ENCODE measurements around the gene GBX2. TPM values are rescaled to one million over a fixed set of nuclear protein-coding genes. Genes with fewer than 3 reads are reported as not detected.

The GBX2 gene
- total and polyA plus RNA-seq, 2 of the 8 experiments (the other 6 are each of a cell fraction or from before 2014, with no cell fraction given), result 0.38 to 0.89 TPM

DNA sequence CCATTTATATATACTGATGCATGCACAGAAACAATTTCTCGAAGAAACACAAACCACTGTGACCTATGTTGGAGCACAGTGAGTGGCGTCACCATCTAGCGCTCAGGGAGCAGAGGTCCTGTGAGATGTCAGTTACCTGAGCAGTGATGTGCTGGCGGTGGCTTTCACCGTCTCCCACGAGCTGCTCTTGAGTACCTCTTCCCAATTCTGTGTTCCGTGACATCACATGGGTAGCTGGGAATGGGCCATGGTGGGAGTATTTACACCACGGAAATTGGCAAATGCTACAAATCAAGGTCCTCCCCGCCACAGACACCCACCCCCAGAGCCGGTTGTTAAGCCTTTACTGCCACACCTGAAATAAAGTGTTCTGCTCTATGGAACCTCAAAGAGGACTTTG is 24.4 kb downstream of the GBX2 start:
- Histone ChIP-seq H2BK15ac (ENCODE audit: low read length) (no peak overlapping the region), H3K23ac (ENCODE audit: insufficient read length) (no peak overlapping the region), H3K9me3 (ENCODE audit: insufficient read depth in 2 of 2, low read depth in 1 of 2, low read length in 1 of 2) (no peaks in the 10 kb centered on the region), H2AFZ (ENCODE audit: low read length) (no peak overlapping the region), H3K14ac (ENCODE audit: insufficient read length) (no peak overlapping the region), H2BK5ac (ENCODE audit: low read depth, low read length) (no peak overlapping the region), H3K36me3 (ENCODE audit: control insufficient read depth in 2 of 4, insufficient read depth in 4 of 4, low read length in 3 of 4) (no peaks in the 10 kb centered on the region), H3K23me2 (ENCODE audit: low read depth, low read length) (no peaks in the 10 kb centered on the region), H3K9ac (replicated peaks in 1 of 4; ENCODE audit: extremely low read depth in 1 of 4, low read depth in 3 of 4, low read length in 3 of 4) (no peak overlapping the region), H3K4ac (replicated peaks; ENCODE audit: insufficient read length, low read depth, low read length) (no peak overlapping the region), H3K27ac (ENCODE audit: low read depth, low read length) (no peak overlapping the region), H4K91ac (replicated peaks; ENCODE audit: insufficient read length, low read length) (no peak overlapping the region), H3K79me2 (ENCODE audit: control insufficient read depth in 1 of 2, insufficient read depth in 2 of 2, low read length in 2 of 2) (no peaks in the 10 kb centered on the region), H4K5ac (ENCODE audit: insufficient read length, low read depth, low read length) (no peak overlapping the region), H3K79me1 (ENCODE audit: low read depth, low read length) (no peaks in the 10 kb centered on the region), H2BK12ac (ENCODE audit: low read depth, low read length) (no peak overlapping the region), H3K4me1 (replicated peaks in 1 of 4; ENCODE audit: control insufficient read depth in 3 of 4, insufficient read depth in 4 of 4, low read length in 3 of 4) (peaks cover 0 to 5% (median 4%) of the 10 kb centered on the region in 4 experiments; a peak in 5 of 7 replicates), H2BK20ac (ENCODE audit: low read length) (no peak overlapping the region), H3K56ac (replicated peaks; ENCODE audit: insufficient read length, low read depth, low read length) (no peak overlapping the region), H4K20me1 (replicated peaks in 1 of 2; ENCODE audit: control insufficient read depth in 1 of 2, insufficient read depth in 2 of 2, low read length in 2 of 2) (no peaks in the 10 kb centered on the region), H2AK5ac (ENCODE audit: low read depth, low read length) (no peak overlapping the region), H3K4me3 (ENCODE audit: extremely low read depth in 1 of 4, insufficient read depth in 2 of 4, low read depth in 3 of 4, low read length in 4 of 4) (no peak overlapping the region), H3K18ac (ENCODE audit: extremely low read depth, low read length) (no peak overlapping the region), H3K27me3 (replicated peaks in 1 of 4; ENCODE audit: control insufficient read depth in 3 of 4, extremely low read depth in 1 of 4, insufficient read depth in 3 of 4, low read length in 3 of 4) (peaks cover 0 to 6% (median 3%) of the 10 kb centered on the region in 4 experiments; a peak in 6 of 7 replicates), H2BK120ac (replicated peaks; ENCODE audit: low read depth, low read length) (no peak overlapping the region), H3K4me2 (ENCODE audit: insufficient read depth in 1 of 2, low read depth in 2 of 2, low read length in 2 of 2) (no peak overlapping the region), H4K8ac (ENCODE audit: extremely low read depth, insufficient read depth, low read length) (no peak overlapping the region)
- 84% methylated on average over 10 of the region's 10 CpGs; no CpG with 5 or more reads in 1 of the 2 experiments for WGBS, 2 experiments (ENCODE audit: extremely low coverage in 1 of 2, insufficient coverage in 1 of 2, insufficient read length in 1 of 2, insufficient replicate concordance in 2 of 2, low coverage in 1 of 2, low lambda C conversion rate in 2 of 2, missing lambda C conversion rate in 1 of 2)
- FAIRE-seq (no peak), DNase-seq (ENCODE audit: low read depth in 1 of 2, low spot score in 2 of 2) (no peak)
- ChIA-PET CTCF (ENCODE audit: partially characterized antibody) (interaction anchor here (0.6 to 4.8 kb wide), 37 partner anchors 8 to 371 kb away, joined by 3 to 51 read pairs (median 5); no protein-coding TSS in a partner anchor), POLR2A (ENCODE audit: partially characterized antibody) (interaction anchor here (1.3 kb wide), 2 partner anchors 19 to 31 kb away, joined by 4 to 5 read pairs; no protein-coding TSS in a partner anchor)
- TF ChIP-seq RXRA (IDR thresholded peaks at IDR 0.05; ENCODE audit: insufficient read depth, low read depth, low read length) (no peak), NRF1 (IDR thresholded peaks at IDR 0.05; ENCODE audit: low read depth, low read length) (no peak), SP1 (IDR thresholded peaks at IDR 0.05; ENCODE audit: low read depth, low read length) (no peak), CREB1 (IDR thresholded peaks at IDR 0.05) (no peak), EP300 (IDR thresholded peaks at IDR 0.05; ENCODE audit: borderline replicate concordance in 1 of 2, low read depth in 2 of 2, low read length in 2 of 2) (no peak), HDAC2 (IDR thresholded peaks at IDR 0.05; ENCODE audit: borderline replicate concordance in 1 of 2, low read depth in 2 of 2, low read length in 2 of 2) (no peak), SP4 (IDR thresholded peaks at IDR 0.05; ENCODE audit: low read length) (no peak), SAP30 (IDR thresholded peaks at IDR 0.05; ENCODE audit: insufficient read depth, insufficient replicate concordance, low read length) (no peak)
- TF ChIP-seq, protein P1, sequence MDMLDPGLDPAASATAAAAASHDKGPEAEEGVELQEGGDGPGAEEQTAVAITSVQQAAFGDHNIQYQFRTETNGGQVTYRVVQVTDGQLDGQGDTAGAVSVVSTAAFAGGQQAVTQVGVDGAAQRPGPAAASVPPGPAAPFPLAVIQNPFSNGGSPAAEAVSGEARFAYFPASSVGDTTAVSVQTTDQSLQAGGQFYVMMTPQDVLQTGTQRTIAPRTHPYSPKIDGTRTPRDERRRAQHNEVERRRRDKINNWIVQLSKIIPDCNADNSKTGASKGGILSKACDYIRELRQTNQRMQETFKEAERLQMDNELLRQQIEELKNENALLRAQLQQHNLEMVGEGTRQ (IDR thresholded peaks at IDR 0.05; ENCODE audit: low read length), result no peak
- TF ChIP-seq, protein P2, sequence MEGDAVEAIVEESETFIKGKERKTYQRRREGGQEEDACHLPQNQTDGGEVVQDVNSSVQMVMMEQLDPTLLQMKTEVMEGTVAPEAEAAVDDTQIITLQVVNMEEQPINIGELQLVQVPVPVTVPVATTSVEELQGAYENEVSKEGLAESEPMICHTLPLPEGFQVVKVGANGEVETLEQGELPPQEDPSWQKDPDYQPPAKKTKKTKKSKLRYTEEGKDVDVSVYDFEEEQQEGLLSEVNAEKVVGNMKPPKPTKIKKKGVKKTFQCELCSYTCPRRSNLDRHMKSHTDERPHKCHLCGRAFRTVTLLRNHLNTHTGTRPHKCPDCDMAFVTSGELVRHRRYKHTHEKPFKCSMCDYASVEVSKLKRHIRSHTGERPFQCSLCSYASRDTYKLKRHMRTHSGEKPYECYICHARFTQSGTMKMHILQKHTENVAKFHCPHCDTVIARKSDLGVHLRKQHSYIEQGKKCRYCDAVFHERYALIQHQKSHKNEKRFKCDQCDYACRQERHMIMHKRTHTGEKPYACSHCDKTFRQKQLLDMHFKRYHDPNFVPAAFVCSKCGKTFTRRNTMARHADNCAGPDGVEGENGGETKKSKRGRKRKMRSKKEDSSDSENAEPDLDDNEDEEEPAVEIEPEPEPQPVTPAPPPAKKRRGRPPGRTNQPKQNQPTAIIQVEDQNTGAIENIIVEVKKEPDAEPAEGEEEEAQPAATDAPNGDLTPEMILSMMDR (IDR thresholded peaks at IDR 0.05; ENCODE audit: control extremely low read depth in 1 of 3, insufficient read depth in 1 of 3, low read depth in 1 of 3, low read length in 3 of 3), result no peak

Data from H1 (cell line).